ENCODE results near the gene ZNF396. TPM values are rescaled to one million over a fixed set of nuclear protein-coding genes. Genes with fewer than 3 reads are reported as not detected.

ZNF396 gene
- polyA plus RNA-seq, 4 donors, result 1.1 to 2.8 (median 2.3) TPM

GRCh38 chr18:35343488-35343935, 33.6 kb downstream of the ZNF396 start:
- no peaks in the 10 kb centered on the region for H3K9me3 ChIP-seq (ENCODE audit: control insufficient read depth in 2 of 2, insufficient read depth in 1 of 2, low read depth in 1 of 2, low read length in 1 of 2)
- H3K4me3 ChIP-seq (ENCODE audit: low read depth in 1 of 3, low read length in 3 of 3), result peak overlapping the region; percentile 95 to 99 (median 98)
- FAIRE-seq (no peak), DNase-seq (no peak)
- WGBS, 3 donors, result 1 to 2% (median 1%) methylated on average over 15 of the region's 15 CpGs
- H3K4me1 ChIP-seq (ENCODE audit: control insufficient read depth in 3 of 3, insufficient read depth in 2 of 3, low read depth in 1 of 3, low read length in 2 of 3), result peaks cover 0 to 15% (median 4%) of the 10 kb centered on the region in 3 donors
- no peaks in the 10 kb centered on the region for H3K27me3 ChIP-seq (ENCODE audit: control insufficient read depth in 3 of 3, insufficient read depth in 3 of 3, low read length in 3 of 3)
- H3K36me3 ChIP-seq (ENCODE audit: control insufficient read depth in 3 of 3, insufficient read depth in 2 of 3, low read depth in 1 of 3, low read length in 3 of 3), result peaks cover 7 to 10% (median 8%) of the 10 kb centered on the region in 3 donors
- H3K27ac ChIP-seq (ENCODE audit: low read depth in 1 of 3, low read length in 2 of 3), result peak overlapping the region; percentile 63 to 99 (median 96)

GRCh38 chr18:35337286-35337685, 39.9 kb downstream of the ZNF396 start:
- Histone ChIP-seq H3K36me3 (ENCODE audit: control insufficient read depth in 3 of 3, insufficient read depth in 2 of 3, low read depth in 1 of 3, low read length in 3 of 3) (peaks cover 19 to 31% (median 26%) of the 10 kb centered on the region in 3 donors), H3K4me1 (ENCODE audit: control insufficient read depth in 3 of 3, insufficient read depth in 2 of 3, low read depth in 1 of 3, low read length in 2 of 3) (no peaks in the 10 kb centered on the region), H3K9me3 (ENCODE audit: control insufficient read depth in 2 of 2, insufficient read depth in 1 of 2, low read depth in 1 of 2, low read length in 1 of 2) (no peaks in the 10 kb centered on the region), H3K4me3 (ENCODE audit: low read depth in 1 of 3, low read length in 3 of 3) (no peak overlapping the region), H3K27ac (ENCODE audit: low read depth in 1 of 3, low read length in 2 of 3) (no peak overlapping the region), H3K27me3 (ENCODE audit: control insufficient read depth in 3 of 3, insufficient read depth in 3 of 3, low read length in 3 of 3) (no peaks in the 10 kb centered on the region)
- WGBS, 3 donors, result 90 to 94% (median 93%) methylated on average over 5 of the region's 5 CpGs
- FAIRE-seq (no peak), DNase-seq (no peak)

GRCh38 chr18:35335866-35336265, 41.3 kb downstream of the ZNF396 start:
- DNase-seq, result no peak
- no peaks in the 10 kb centered on the region for H3K27me3 ChIP-seq (ENCODE audit: control insufficient read depth in 3 of 3, insufficient read depth in 3 of 3, low read length in 3 of 3)
- WGBS, 3 donors, result 91 to 96% (median 95%) methylated on average over 4 of the region's 4 CpGs
- no peak overlapping the region for H3K27ac ChIP-seq (ENCODE audit: low read depth in 1 of 3, low read length in 2 of 3)
- H3K36me3 ChIP-seq (ENCODE audit: control insufficient read depth in 3 of 3, insufficient read depth in 2 of 3, low read depth in 1 of 3, low read length in 3 of 3), result peaks cover 20 to 31% (median 26%) of the 10 kb centered on the region in 3 donors
- no peak for FAIRE-seq
- no peaks in the 10 kb centered on the region for H3K9me3 ChIP-seq (ENCODE audit: control insufficient read depth in 2 of 2, insufficient read depth in 1 of 2, low read depth in 1 of 2, low read length in 1 of 2)
- H3K4me3 ChIP-seq (ENCODE audit: low read depth in 1 of 3, low read length in 3 of 3), result no peak overlapping the region
- H3K4me1 ChIP-seq (ENCODE audit: control insufficient read depth in 3 of 3, insufficient read depth in 2 of 3, low read depth in 1 of 3, low read length in 2 of 3), result no peaks in the 10 kb centered on the region

GRCh38 chr18:35334821-35335220, 42.3 kb downstream of the ZNF396 start:
- no peaks in the 10 kb centered on the region for H3K4me1 ChIP-seq (ENCODE audit: control insufficient read depth in 3 of 3, insufficient read depth in 2 of 3, low read depth in 1 of 3, low read length in 2 of 3)
- no peak overlapping the region for H3K4me3 ChIP-seq (ENCODE audit: low read depth in 1 of 3, low read length in 3 of 3)
- peaks cover 15 to 25% (median 22%) of the 10 kb centered on the region in 3 donors for H3K36me3 ChIP-seq (ENCODE audit: control insufficient read depth in 3 of 3, insufficient read depth in 2 of 3, low read depth in 1 of 3, low read length in 3 of 3)
- WGBS, 3 donors, result 75 to 80% (median 76%) methylated on average over 3 of the region's 3 CpGs
- H3K9me3 ChIP-seq (ENCODE audit: control insufficient read depth in 2 of 2, insufficient read depth in 1 of 2, low read depth in 1 of 2, low read length in 1 of 2), result no peaks in the 10 kb centered on the region
- no peak overlapping the region for H3K27ac ChIP-seq (ENCODE audit: low read depth in 1 of 3, low read length in 2 of 3)
- no peaks in the 10 kb centered on the region for H3K27me3 ChIP-seq (ENCODE audit: control insufficient read depth in 3 of 3, insufficient read depth in 3 of 3, low read length in 3 of 3)
- DNase-seq (no peak), FAIRE-seq (no peak)

- Histone ChIP-seq H3K27ac (ENCODE audit: low read depth in 1 of 3, low read length in 2 of 3) (no peak overlapping the region), H3K4me1 (ENCODE audit: control insufficient read depth in 3 of 3, insufficient read depth in 2 of 3, low read depth in 1 of 3, low read length in 2 of 3) (no peaks in the 10 kb centered on the region), H3K36me3 (ENCODE audit: control insufficient read depth in 3 of 3, insufficient read depth in 2 of 3, low read depth in 1 of 3, low read length in 3 of 3) (peaks cover 10 to 25% (median 20%) of the 10 kb centered on the region in 3 donors), H3K27me3 (ENCODE audit: control insufficient read depth in 3 of 3, insufficient read depth in 3 of 3, low read length in 3 of 3) (no peaks in the 10 kb centered on the region), H3K9me3 (ENCODE audit: control insufficient read depth in 2 of 2, insufficient read depth in 1 of 2, low read depth in 1 of 2, low read length in 1 of 2) (no peaks in the 10 kb centered on the region), H3K4me3 (ENCODE audit: low read depth in 1 of 3, low read length in 3 of 3) (no peak overlapping the region)
- DNase-seq (no peak), FAIRE-seq (no peak)
- 88 to 96% (median 91%) methylated on average over 1 of the region's 1 CpG for WGBS, 3 donors
Observed at GRCh38 chr18:35334212-35334611, 42.9 kb downstream of the ZNF396 start.

GRCh38 chr18:35331367-35332087, 45.6 kb downstream of the ZNF396 start:
- peaks cover 10 to 14% (median 11%) of the 10 kb centered on the region in 3 donors for H3K36me3 ChIP-seq (ENCODE audit: control insufficient read depth in 3 of 3, insufficient read depth in 2 of 3, low read depth in 1 of 3, low read length in 3 of 3)
- FAIRE-seq, result no peak
- H3K27ac ChIP-seq (ENCODE audit: low read depth in 1 of 3, low read length in 2 of 3), result no peak overlapping the region
- peaks cover 0 to 3% of the 10 kb centered on the region in 2 donors for H3K9me3 ChIP-seq (ENCODE audit: control insufficient read depth in 2 of 2, insufficient read depth in 1 of 2, low read depth in 1 of 2, low read length in 1 of 2)
- WGBS, 3 donors, result 75 to 78% (median 77%) methylated on average over 4 of the region's 4 CpGs
- H3K4me3 ChIP-seq (ENCODE audit: low read depth in 1 of 3, low read length in 3 of 3), result no peak overlapping the region
- H3K27me3 ChIP-seq (ENCODE audit: control insufficient read depth in 3 of 3, insufficient read depth in 3 of 3, low read length in 3 of 3), result no peaks in the 10 kb centered on the region
- H3K4me1 ChIP-seq (ENCODE audit: control insufficient read depth in 3 of 3, insufficient read depth in 2 of 3, low read depth in 1 of 3, low read length in 2 of 3), result no peaks in the 10 kb centered on the region
- no peak for DNase-seq

GRCh38 chr18:35328868-35329267, 48.3 kb downstream of the ZNF396 start:
- Histone ChIP-seq H3K36me3 (ENCODE audit: control insufficient read depth in 3 of 3, insufficient read depth in 2 of 3, low read depth in 1 of 3, low read length in 3 of 3) (peaks cover under 1 to 5% (median 1%) of the 10 kb centered on the region in 3 donors), H3K4me1 (ENCODE audit: control insufficient read depth in 3 of 3, insufficient read depth in 2 of 3, low read depth in 1 of 3, low read length in 2 of 3) (no peaks in the 10 kb centered on the region), H3K9me3 (ENCODE audit: control insufficient read depth in 2 of 2, insufficient read depth in 1 of 2, low read depth in 1 of 2, low read length in 1 of 2) (peaks cover 0 to 3% of the 10 kb centered on the region in 2 donors), H3K4me3 (ENCODE audit: low read depth in 1 of 3, low read length in 3 of 3) (no peak overlapping the region), H3K27me3 (ENCODE audit: control insufficient read depth in 3 of 3, insufficient read depth in 3 of 3, low read length in 3 of 3) (no peaks in the 10 kb centered on the region), H3K27ac (ENCODE audit: low read depth in 1 of 3, low read length in 2 of 3) (no peak overlapping the region)
- DNase-seq (no peak), FAIRE-seq (no peak)

GRCh38 chr18:35326695-35327387, 50.3 kb downstream of the ZNF396 start:
- Histone ChIP-seq H3K27me3 (ENCODE audit: control insufficient read depth in 3 of 3, insufficient read depth in 3 of 3, low read length in 3 of 3) (no peaks in the 10 kb centered on the region), H3K4me3 (ENCODE audit: low read depth in 1 of 3, low read length in 3 of 3) (no peak overlapping the region), H3K9me3 (ENCODE audit: control insufficient read depth in 2 of 2, insufficient read depth in 1 of 2, low read depth in 1 of 2, low read length in 1 of 2) (peaks cover 0 to 3% of the 10 kb centered on the region in 2 donors), H3K4me1 (ENCODE audit: control insufficient read depth in 3 of 3, insufficient read depth in 2 of 3, low read depth in 1 of 3, low read length in 2 of 3) (no peaks in the 10 kb centered on the region), H3K27ac (ENCODE audit: low read depth in 1 of 3, low read length in 2 of 3) (no peak overlapping the region), H3K36me3 (ENCODE audit: control insufficient read depth in 3 of 3, insufficient read depth in 2 of 3, low read depth in 1 of 3, low read length in 3 of 3) (no peaks in the 10 kb centered on the region)
- WGBS, 3 donors, result 58 to 68% (median 59%) methylated on average over 3 of the region's 3 CpGs
- DNase-seq (no peak), FAIRE-seq (no peak)

All from small intestine (tissue), 7 donors.